Activated B cell treated with CpG ODN at 0.5 μM for 24 hours (primary cell): ENCODE measurements around the gene FGFR2. TPM values are rescaled to one million over a fixed set of nuclear protein-coding genes. Genes with fewer than 3 reads are reported as not detected.

Experiments used
- ATAC-seq: fragments of 200-7000 bp; cut with Tn5 transposase; one replicate; pipeline ENCODE4 v1.10.0; 2021; ENCODE audit warnings: low read depth, mild to moderate bottlenecking, moderate library complexity
- CTCF ChIA-PET: fragments of 350-600 bp; sonication (Branson Sonifier 250); formaldehyde crosslinking; loops from one replicate; lab custom pipeline; 2021; ENCODE audit warnings: antibody characterized with exemption; lab: Charles Lee
- POLR2A ChIA-PET: fragments of 350-600 bp; sonication (Branson Sonifier 250); formaldehyde crosslinking; loops from one replicate; lab custom pipeline; 2021; ENCODE audit warnings: antibody characterized with exemption; lab: Charles Lee
- DNase-seq: peaks from one replicate; pipeline ENCODE4 v3.0.0; 2022
- H3K27ac Mint-ChIP-seq: one replicate; pipeline ENCODE4 v1.8.0; 2020; ENCODE audit warnings: mixed read lengths
- H3K27me3 Mint-ChIP-seq: one replicate; pipeline ENCODE4 v1.8.0; 2021; ENCODE audit warnings: mixed read lengths
- H3K36me3 Mint-ChIP-seq: one replicate; pipeline ENCODE4 v1.8.0; 2021; ENCODE audit warnings: low read depth, mixed read lengths
- H3K4me1 Mint-ChIP-seq: one replicate; pipeline ENCODE4 v1.8.0; 2021; ENCODE audit warnings: mixed read lengths
- H3K4me3 Mint-ChIP-seq: one replicate; pipeline ENCODE4 v1.8.0; 2020; ENCODE audit warnings: mild to moderate bottlenecking, mixed read lengths
- H3K9me3 Mint-ChIP-seq: one replicate; pipeline ENCODE4 v1.8.0; 2020; ENCODE audit warnings: mixed read lengths
- CTCF ChIP-seq: fragments of 200-600 bp; IDR thresholded peaks from one replicate; pipeline ENCODE4 v1.8.0; 2022; ENCODE audit warnings: antibody characterized with exemption, mild to moderate bottlenecking
- intact Hi-C: fragments of 100-400 bp; cut with micrococcal nuclease; formaldehyde crosslinking; loops from one replicate; pipeline ENCODE4 v1.15.1; 2024
- total RNA-seq: library from RNA; stranded (reverse); gene quantifications from 2 replicates; pipeline ENCODE4 v1.2.3, GENCODE V29; 2022

The FGFR2 gene
- total RNA-seq, 1 donor from 2014 or later = not detected

- ATAC-seq = no peak
- CTCF ChIA-PET = no interaction called here
- no peak for DNase-seq
- Mint-ChIP-seq H3K4me3 (no peak overlapping the region), H3K9me3 (no peaks in the 10 kb centered on the region), H3K4me1 (no peaks in the 10 kb centered on the region), H3K27me3 (no peaks in the 10 kb centered on the region), H3K27ac (no peak overlapping the region), H3K36me3 (no peaks in the 10 kb centered on the region)
- POLR2A ChIA-PET = no interaction called here
- intact Hi-C loops = no loop called here
- TF ChIP-seq CTCF = no peak
Observed at GRCh38 chr10:121459279-121459621, 139.0 kb downstream of the FGFR2 start.

GRCh38 chr10:121457729-121458128, 140.5 kb downstream of the FGFR2 start:
- CTCF ChIA-PET = no interaction called here

GRCh38 chr10:121455377-121455776, 142.9 kb downstream of the FGFR2 start:
- intact Hi-C loops = no loop called here
- TF ChIP-seq CTCF = no peak
- ChIA-PET POLR2A (no interaction called here), CTCF (no interaction called here)
- ATAC-seq (no peak), DNase-seq (no peak)
- Mint-ChIP-seq H3K27me3 (no peaks in the 10 kb centered on the region), H3K9me3 (no peaks in the 10 kb centered on the region), H3K4me3 (no peak overlapping the region), H3K36me3 (no peaks in the 10 kb centered on the region), H3K4me1 (no peaks in the 10 kb centered on the region), H3K27ac (no peak overlapping the region)

More at GRCh38 chr10:121457729-121458128, 140.5 kb downstream of the FGFR2 start:
- no peak for ATAC-seq
- no peak overlapping the region for H3K27ac Mint-ChIP-seq
- H3K4me3 Mint-ChIP-seq = no peak overlapping the region
- H3K36me3 Mint-ChIP-seq = no peaks in the 10 kb centered on the region
- H3K9me3 Mint-ChIP-seq = no peaks in the 10 kb centered on the region
- intact Hi-C loops = no loop called here
- POLR2A ChIA-PET = no interaction called here
- H3K27me3 Mint-ChIP-seq = no peaks in the 10 kb centered on the region
- no peaks in the 10 kb centered on the region for H3K4me1 Mint-ChIP-seq
- DNase-seq = no peak
- no peak for TF ChIP-seq CTCF

- Mint-ChIP-seq H3K4me3 (no peak overlapping the region), H3K27me3 (no peaks in the 10 kb centered on the region), H3K27ac (no peak overlapping the region), H3K4me1 (no peaks in the 10 kb centered on the region), H3K36me3 (no peaks in the 10 kb centered on the region), H3K9me3 (no peaks in the 10 kb centered on the region)
- CTCF ChIA-PET = no interaction called here
- DNase-seq = no peak
- no peak for ATAC-seq
- intact Hi-C loops = no loop called here
- POLR2A ChIA-PET = no interaction called here
- TF ChIP-seq CTCF = no peak
Observed at GRCh38 chr10:121454781-121455180, 143.5 kb downstream of the FGFR2 start.

DNA sequence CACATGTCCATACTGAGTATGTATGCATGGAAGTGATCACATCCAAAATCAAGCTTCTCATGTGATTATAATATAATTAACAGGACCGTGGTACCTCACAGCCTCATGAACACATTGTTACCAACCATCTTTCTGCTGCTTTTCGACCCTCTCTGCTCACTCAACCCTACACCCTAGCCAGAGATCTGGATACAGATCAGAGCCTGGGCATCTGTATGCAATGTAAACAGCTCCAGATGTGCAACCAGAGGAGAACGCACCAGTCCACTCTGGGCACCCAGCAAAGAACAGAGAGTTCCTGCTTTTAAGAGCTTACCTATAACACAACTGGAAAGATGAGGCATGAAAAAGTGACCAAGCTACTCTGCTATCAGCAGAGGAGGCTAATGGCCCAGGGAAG, 145.1 kb downstream of the FGFR2 start:
- Mint-ChIP-seq H3K4me3 (no peak overlapping the region), H3K27me3 (no peaks in the 10 kb centered on the region), H3K36me3 (no peaks in the 10 kb centered on the region), H3K27ac (no peak overlapping the region), H3K4me1 (no peaks in the 10 kb centered on the region), H3K9me3 (no peaks in the 10 kb centered on the region)
- ATAC-seq (no peak), DNase-seq (no peak)
- intact Hi-C loops = no loop called here
- POLR2A ChIA-PET = no interaction called here
- TF ChIP-seq CTCF = no peak
- CTCF ChIA-PET = no interaction called here
